ENCODE data around the gene LMNB1.
A peak's percentile ranks its signal among the peaks of the same experiment; 100 is the strongest.

Gene LMNB1

DNA sequence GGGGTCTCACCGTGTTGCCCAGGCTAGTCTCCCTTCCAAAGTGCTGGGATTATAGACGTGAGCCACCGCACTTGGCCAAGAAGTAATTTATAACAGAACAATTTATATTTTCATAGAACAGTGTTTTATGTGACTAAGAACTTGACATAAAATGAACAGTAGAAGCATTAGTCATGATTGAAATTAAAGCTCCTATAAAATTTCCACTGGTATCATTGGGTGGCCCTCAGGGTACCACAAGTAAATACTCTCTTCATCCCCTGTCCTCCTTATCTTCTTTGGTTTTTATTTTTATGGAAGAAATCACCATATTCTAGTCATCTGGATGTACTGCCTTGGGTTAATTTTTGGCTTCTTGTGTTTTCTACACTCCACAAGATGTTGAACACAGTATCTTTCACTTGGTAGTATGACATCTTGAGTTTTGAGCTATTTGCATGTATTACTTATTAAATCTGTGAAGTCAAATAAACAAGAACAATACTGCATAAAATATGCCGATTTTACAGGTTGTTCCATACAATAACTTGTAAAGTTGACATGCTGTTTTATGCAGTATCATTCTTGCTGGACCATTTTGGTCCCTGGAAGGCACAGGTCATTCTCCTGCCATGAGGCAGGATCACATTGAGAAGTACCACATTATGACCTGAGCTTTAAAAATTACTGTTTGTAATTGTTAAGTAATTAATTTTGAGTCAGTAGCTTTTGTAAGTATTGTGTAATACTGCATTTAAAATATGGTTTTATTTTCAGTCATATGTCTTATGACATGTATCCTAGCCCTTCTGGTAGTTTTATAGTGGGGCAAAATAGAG, 24.4 kb downstream of the LMNB1 start:
- no peak for DNase-seq (ENCODE audit: low read depth)
- no peak for TF ChIP-seq CTCF (IDR thresholded peaks at IDR 0.05; ENCODE audit: control insufficient read depth, insufficient read depth, low read depth, low read length, missing control alignments)
- no peak overlapping the region for H3K4me3 ChIP-seq (ENCODE audit: control insufficient read depth, low read depth, low read length)

GRCh38 chr5:126801992-126802294, 25.0 kb downstream of the LMNB1 start:
- peak; percentile 48 for TF ChIP-seq CTCF (IDR thresholded peaks at IDR 0.05; ENCODE audit: control insufficient read depth, insufficient read depth, low read depth, low read length, missing control alignments)
- no peak overlapping the region for H3K4me3 ChIP-seq (ENCODE audit: control insufficient read depth, low read depth, low read length)
- no peak for DNase-seq (ENCODE audit: low read depth)

DNA sequence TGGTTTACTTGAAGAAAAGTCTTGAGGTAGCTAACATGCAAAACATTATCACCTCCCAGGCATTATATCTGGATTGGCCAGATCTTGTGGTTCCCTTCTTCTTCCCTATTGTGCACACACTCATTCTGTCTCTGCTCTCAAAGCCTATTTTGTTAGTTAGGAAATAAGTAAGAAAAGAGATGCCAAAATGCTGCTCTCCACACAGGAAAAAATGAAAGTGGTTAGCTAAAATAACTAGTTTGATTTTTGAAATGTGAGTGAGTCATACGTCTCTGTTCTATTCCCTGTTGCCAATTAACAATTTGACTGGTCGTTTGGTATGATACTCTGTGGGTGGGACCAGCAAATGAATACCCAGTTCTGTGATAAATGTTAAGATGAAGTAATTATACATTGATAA, 28.1 kb downstream of the LMNB1 start:
- TF ChIP-seq CTCF (IDR thresholded peaks at IDR 0.05; ENCODE audit: control insufficient read depth, insufficient read depth, low read depth, low read length, missing control alignments), result no peak
- DNase-seq (ENCODE audit: low read depth), result peak; percentile 41
- no peak overlapping the region for H3K4me3 ChIP-seq (ENCODE audit: control insufficient read depth, low read depth, low read length)

GRCh38 chr5:126808521-126808988, 31.6 kb downstream of the LMNB1 start:
- peak; percentile 2 for DNase-seq (ENCODE audit: low read depth)
- H3K4me3 ChIP-seq (ENCODE audit: control insufficient read depth, low read depth, low read length), result no peak overlapping the region
- peak; percentile 49 for TF ChIP-seq CTCF (IDR thresholded peaks at IDR 0.05; ENCODE audit: control insufficient read depth, insufficient read depth, low read depth, low read length, missing control alignments)

DNA sequence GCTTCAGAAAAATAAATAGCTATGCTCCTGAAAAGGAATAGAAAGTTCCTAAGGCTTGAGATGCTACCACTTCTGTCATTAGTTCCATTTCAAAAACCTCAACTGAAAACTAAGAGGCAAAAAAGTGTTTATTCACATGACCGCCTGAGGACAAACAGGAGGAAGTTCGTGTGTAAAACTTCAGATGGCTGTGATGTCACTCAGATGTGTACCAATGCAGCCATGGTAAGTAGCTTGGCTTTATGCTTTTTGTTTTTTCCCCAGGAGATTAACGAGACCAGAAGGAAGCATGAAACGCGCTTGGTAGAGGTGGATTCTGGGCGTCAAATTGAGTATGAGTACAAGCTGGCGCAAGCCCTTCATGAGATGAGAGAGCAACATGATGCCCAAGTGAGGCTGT, 33.0 kb downstream of the LMNB1 start:
- no peak overlapping the region for H3K4me3 ChIP-seq (ENCODE audit: control insufficient read depth, low read depth, low read length)
- DNase-seq (ENCODE audit: low read depth), result no peak
- TF ChIP-seq CTCF (IDR thresholded peaks at IDR 0.05; ENCODE audit: control insufficient read depth, insufficient read depth, low read depth, low read length, missing control alignments), result no peak

- DNase-seq (ENCODE audit: low read depth), result no peak
- TF ChIP-seq CTCF (IDR thresholded peaks at IDR 0.05; ENCODE audit: control insufficient read depth, insufficient read depth, low read depth, low read length, missing control alignments), result no peak
These were observed 33.9 kb downstream of the LMNB1 start for GRCh38 chr5:126810596-126811380.

More at GRCh38 chr5:126810596-126811380, 33.9 kb downstream of the LMNB1 start:
- H3K4me3 ChIP-seq (ENCODE audit: control insufficient read depth, low read depth, low read length), result no peak overlapping the region

All from AG09309 (cell line).